ENCODE measurements around the gene ANKDD1A.

The ANKDD1A gene

DNA sequence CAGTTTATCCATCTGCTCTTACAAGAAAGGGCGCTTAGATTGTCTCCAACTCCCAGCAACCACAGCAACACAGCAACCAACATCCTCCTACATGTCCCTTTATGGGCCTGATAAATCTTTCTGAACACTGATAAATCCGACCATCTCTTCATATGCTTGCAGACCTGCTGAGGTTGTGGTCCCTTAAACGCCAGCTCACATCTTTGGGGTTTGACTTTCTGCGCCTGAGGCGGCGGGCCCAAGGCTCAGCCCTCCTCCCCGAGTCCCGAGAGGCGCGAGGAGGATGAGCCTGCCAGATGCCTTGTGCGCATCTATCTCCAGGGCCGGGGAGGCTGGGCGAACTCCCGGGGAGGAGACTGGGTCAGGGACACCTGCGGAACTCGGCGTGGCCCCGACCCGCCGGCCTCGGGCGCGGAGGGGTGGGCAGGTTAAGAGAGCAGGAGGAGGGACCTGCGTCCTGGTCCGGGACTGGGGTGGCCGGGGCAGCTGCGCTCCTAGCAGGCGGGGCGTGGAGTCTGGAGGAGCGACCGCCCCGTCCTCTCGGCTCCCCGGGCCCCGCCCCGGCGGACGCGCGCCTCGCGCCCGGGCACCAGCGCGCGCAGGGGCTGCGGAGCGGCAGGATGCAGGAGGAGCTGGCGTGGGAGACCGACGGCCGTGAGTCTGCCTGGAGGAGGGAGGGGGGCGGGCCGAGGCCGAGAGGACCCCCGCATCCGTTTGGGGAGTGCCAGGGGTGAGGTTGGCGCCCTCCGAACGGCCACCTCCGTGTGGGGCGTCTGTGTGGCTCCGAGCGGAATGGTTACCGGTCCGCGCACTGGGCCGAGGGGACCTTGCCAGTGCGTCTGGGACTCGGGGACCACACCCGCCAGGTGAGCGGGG lies at the start of gene ANKDD1A:
Gene ANKDD1A (plus strand): TSS at position 592 of the 876 bp plus-strand sequence. CDS start 29 bp downstream, at position 621.
- Histone ChIP-seq H3K4me3 (ENCODE audit: low read depth in 1 of 2, low read length in 2 of 2) (peak within 1 kb of the TSS; percentile 43 to 76), H3K9ac (ENCODE audit: low read length) (peak within 1 kb of the TSS; percentile 29), H3K9me3 (ENCODE audit: low read length) (no peaks in the 10 kb centered on the region), H3K27me3 (ENCODE audit: control insufficient read depth in 1 of 2, insufficient read depth in 2 of 2, low read length in 2 of 2) (no peaks in the 10 kb centered on the region), H3K27ac (ENCODE audit: low read depth, low read length) (no peak within 1 kb of the TSS), H3K4me1 (ENCODE audit: insufficient read depth, low read length) (peaks cover 15% of the 10 kb centered on the region), H3K36me3 (ENCODE audit: insufficient read depth, low read length) (no peaks in the 10 kb centered on the region)

DNA sequence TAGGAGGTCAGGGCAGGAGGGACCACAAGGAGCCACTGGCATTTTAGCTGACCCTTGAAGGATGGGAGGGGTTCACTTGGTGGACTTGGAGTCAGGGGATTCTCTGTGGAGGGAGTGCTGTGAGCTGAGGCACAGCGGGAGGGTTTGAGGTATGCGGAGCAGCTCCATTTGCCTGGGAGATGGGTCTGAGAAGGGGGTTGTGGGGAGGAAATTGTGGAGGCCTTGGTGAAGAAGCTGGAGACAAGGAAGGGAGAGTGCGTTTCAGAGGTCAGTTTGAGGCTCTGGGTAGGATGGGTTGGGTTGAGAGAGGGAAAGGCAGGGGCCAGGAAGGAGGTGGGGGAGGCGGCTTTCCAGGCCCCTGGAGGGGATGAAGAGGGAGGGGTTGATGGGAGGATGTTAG lies 49.7 kb upstream of the ANKDD1A start:
- Histone ChIP-seq H3K4me1 (ENCODE audit: insufficient read depth, low read length) (peaks cover 52% of the 10 kb centered on the region), H3K36me3 (ENCODE audit: insufficient read depth, low read length) (peaks cover 60% of the 10 kb centered on the region), H3K4me3 (ENCODE audit: low read depth in 1 of 2, low read length in 2 of 2) (no peak overlapping the region), H3K27me3 (ENCODE audit: control insufficient read depth in 1 of 2, insufficient read depth in 2 of 2, low read length in 2 of 2) (no peaks in the 10 kb centered on the region), H3K9me3 (ENCODE audit: low read length) (no peaks in the 10 kb centered on the region), H3K9ac (ENCODE audit: low read length) (no peak overlapping the region), H3K27ac (ENCODE audit: low read depth, low read length) (no peak overlapping the region)

- no peak overlapping the region for H3K4me3 ChIP-seq (ENCODE audit: low read depth in 1 of 2, low read length in 2 of 2)
- no peak overlapping the region for H3K9ac ChIP-seq (ENCODE audit: low read length)
- H3K4me1 ChIP-seq (ENCODE audit: insufficient read depth, low read length) = peaks cover 48% of the 10 kb centered on the region
- no peak overlapping the region for H3K27ac ChIP-seq (ENCODE audit: low read depth, low read length)
- H3K9me3 ChIP-seq (ENCODE audit: low read length) = no peaks in the 10 kb centered on the region
- peaks cover 60% of the 10 kb centered on the region for H3K36me3 ChIP-seq (ENCODE audit: insufficient read depth, low read length)
- no peaks in the 10 kb centered on the region for H3K27me3 ChIP-seq (ENCODE audit: control insufficient read depth in 1 of 2, insufficient read depth in 2 of 2, low read length in 2 of 2)
Measured at GRCh38 chr15:64862408-64862807, 49.3 kb upstream of the ANKDD1A start.

DNA sequence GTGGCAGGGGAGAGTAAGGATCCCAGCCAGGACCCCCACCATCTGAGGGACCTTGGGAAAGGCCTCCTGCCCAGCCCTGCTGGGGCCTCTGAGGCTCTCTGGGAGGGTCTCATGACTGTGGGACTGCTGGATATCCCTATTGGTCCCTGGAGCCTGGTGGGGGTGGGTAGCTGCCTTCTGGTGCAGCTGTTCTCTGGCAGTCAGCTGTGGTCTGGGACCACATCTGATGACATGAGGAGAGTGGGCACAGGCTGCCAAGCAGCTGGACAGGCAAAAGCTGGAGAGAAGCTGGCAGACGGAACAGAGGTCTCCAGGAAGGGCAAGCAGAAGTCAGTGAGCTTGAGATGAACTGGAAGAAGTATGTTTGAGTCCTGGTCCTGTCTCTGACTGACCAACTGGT lies 47.6 kb upstream of the ANKDD1A start:
- Histone ChIP-seq H3K27me3 (ENCODE audit: control insufficient read depth in 1 of 2, insufficient read depth in 2 of 2, low read length in 2 of 2) (no peaks in the 10 kb centered on the region), H3K36me3 (ENCODE audit: insufficient read depth, low read length) (peaks cover 52% of the 10 kb centered on the region), H3K9ac (ENCODE audit: low read length) (no peak overlapping the region), H3K9me3 (ENCODE audit: low read length) (no peaks in the 10 kb centered on the region), H3K4me3 (ENCODE audit: low read depth in 1 of 2, low read length in 2 of 2) (no peak overlapping the region), H3K4me1 (ENCODE audit: insufficient read depth, low read length) (peaks cover 32% of the 10 kb centered on the region), H3K27ac (ENCODE audit: low read depth, low read length) (no peak overlapping the region)

GRCh38 chr15:64865126-64865997 lies 46.3 kb upstream of the ANKDD1A start:
- Histone ChIP-seq H3K9me3 (ENCODE audit: low read length) (no peaks in the 10 kb centered on the region), H3K9ac (ENCODE audit: low read length) (no peak overlapping the region), H3K36me3 (ENCODE audit: insufficient read depth, low read length) (peaks cover 45% of the 10 kb centered on the region), H3K27me3 (ENCODE audit: control insufficient read depth in 1 of 2, insufficient read depth in 2 of 2, low read length in 2 of 2) (no peaks in the 10 kb centered on the region), H3K4me3 (ENCODE audit: low read depth in 1 of 2, low read length in 2 of 2) (no peak overlapping the region), H3K27ac (ENCODE audit: low read depth, low read length) (peak overlapping the region; percentile 48), H3K4me1 (ENCODE audit: insufficient read depth, low read length) (peaks cover 27% of the 10 kb centered on the region)

GRCh38 chr15:64865998-64866520 lies 45.6 kb upstream of the ANKDD1A start:
- Histone ChIP-seq H3K4me3 (ENCODE audit: low read depth in 1 of 2, low read length in 2 of 2) (no peak overlapping the region), H3K9ac (ENCODE audit: low read length) (no peak overlapping the region), H3K4me1 (ENCODE audit: insufficient read depth, low read length) (peaks cover 27% of the 10 kb centered on the region), H3K36me3 (ENCODE audit: insufficient read depth, low read length) (peaks cover 39% of the 10 kb centered on the region), H3K27ac (ENCODE audit: low read depth, low read length) (peak overlapping the region; percentile 50), H3K9me3 (ENCODE audit: low read length) (no peaks in the 10 kb centered on the region), H3K27me3 (ENCODE audit: control insufficient read depth in 1 of 2, insufficient read depth in 2 of 2, low read length in 2 of 2) (no peaks in the 10 kb centered on the region)

DNA sequence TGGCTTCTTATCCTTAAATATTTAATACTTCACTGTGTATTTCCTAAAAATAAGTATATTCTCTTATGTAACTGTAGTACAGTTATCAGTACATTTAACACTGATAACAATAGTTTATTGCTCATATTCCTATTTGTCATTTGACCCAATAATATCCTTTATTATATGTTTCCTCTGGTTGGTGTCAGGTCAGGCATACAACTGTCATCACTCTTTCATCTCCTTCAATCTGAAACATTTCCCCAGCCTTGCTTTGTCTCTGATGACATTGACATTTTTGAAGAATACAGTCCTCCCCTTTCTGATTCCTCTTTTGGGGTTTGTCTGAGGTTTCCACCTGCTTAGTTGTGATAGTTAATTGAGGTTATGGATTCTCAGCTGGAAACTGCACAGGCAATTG lies 42.2 kb upstream of the ANKDD1A start:
- no peak overlapping the region for H3K4me3 ChIP-seq (ENCODE audit: low read depth in 1 of 2, low read length in 2 of 2)
- no peak overlapping the region for H3K27ac ChIP-seq (ENCODE audit: low read depth, low read length)
- no peaks in the 10 kb centered on the region for H3K9me3 ChIP-seq (ENCODE audit: low read length)
- H3K27me3 ChIP-seq (ENCODE audit: control insufficient read depth in 1 of 2, insufficient read depth in 2 of 2, low read length in 2 of 2) = no peaks in the 10 kb centered on the region
- H3K36me3 ChIP-seq (ENCODE audit: insufficient read depth, low read length) = peaks cover 20% of the 10 kb centered on the region
- no peak overlapping the region for H3K9ac ChIP-seq (ENCODE audit: low read length)
- H3K4me1 ChIP-seq (ENCODE audit: insufficient read depth, low read length) = peaks cover 36% of the 10 kb centered on the region

GRCh38 chr15:64870353-64870752 lies 41.3 kb upstream of the ANKDD1A start:
- H3K27ac ChIP-seq (ENCODE audit: low read depth, low read length) = no peak overlapping the region
- no peak overlapping the region for H3K9ac ChIP-seq (ENCODE audit: low read length)
- no peaks in the 10 kb centered on the region for H3K27me3 ChIP-seq (ENCODE audit: control insufficient read depth in 1 of 2, insufficient read depth in 2 of 2, low read length in 2 of 2)
- peaks cover 12% of the 10 kb centered on the region for H3K36me3 ChIP-seq (ENCODE audit: insufficient read depth, low read length)
- no peak overlapping the region for H3K4me3 ChIP-seq (ENCODE audit: low read depth in 1 of 2, low read length in 2 of 2)
- no peaks in the 10 kb centered on the region for H3K9me3 ChIP-seq (ENCODE audit: low read length)
- peaks cover 37% of the 10 kb centered on the region for H3K4me1 ChIP-seq (ENCODE audit: insufficient read depth, low read length)

DNA sequence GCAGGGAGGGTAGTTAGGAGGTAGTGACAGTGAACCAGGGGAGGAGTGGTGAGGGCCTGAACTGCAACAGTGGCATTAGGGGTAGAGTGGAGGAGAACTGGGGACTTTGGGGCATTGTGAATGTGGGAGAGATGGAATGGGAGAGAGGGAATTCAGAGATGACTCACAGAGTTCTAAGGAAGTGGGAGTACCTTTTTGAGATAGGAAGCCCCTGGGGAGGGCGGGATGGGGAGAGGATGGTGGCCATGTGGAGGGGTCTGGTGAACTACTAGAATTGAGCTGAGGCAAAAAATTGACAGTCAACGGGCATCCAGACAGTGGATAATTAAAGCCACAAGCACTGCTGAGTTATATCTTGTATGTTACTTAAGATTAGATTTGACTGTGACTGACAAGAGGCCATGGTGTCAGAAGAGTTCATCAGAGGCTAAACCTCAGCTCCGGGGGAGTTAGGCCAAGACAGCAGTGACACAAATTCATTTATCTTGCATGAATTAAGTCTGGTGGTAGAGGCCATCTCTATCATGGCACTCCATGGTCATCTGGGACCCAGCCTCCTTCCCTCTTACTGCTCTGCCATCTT lies 36.0 kb upstream of the ANKDD1A start:
- peaks cover 28% of the 10 kb centered on the region for H3K4me1 ChIP-seq (ENCODE audit: insufficient read depth, low read length)
- H3K27ac ChIP-seq (ENCODE audit: low read depth, low read length) = no peak overlapping the region
- no peak overlapping the region for H3K9ac ChIP-seq (ENCODE audit: low read length)
- H3K9me3 ChIP-seq (ENCODE audit: low read length) = no peaks in the 10 kb centered on the region
- no peaks in the 10 kb centered on the region for H3K36me3 ChIP-seq (ENCODE audit: insufficient read depth, low read length)
- no peaks in the 10 kb centered on the region for H3K27me3 ChIP-seq (ENCODE audit: control insufficient read depth in 1 of 2, insufficient read depth in 2 of 2, low read length in 2 of 2)
- H3K4me3 ChIP-seq (ENCODE audit: low read depth in 1 of 2, low read length in 2 of 2) = no peak overlapping the region

DNA sequence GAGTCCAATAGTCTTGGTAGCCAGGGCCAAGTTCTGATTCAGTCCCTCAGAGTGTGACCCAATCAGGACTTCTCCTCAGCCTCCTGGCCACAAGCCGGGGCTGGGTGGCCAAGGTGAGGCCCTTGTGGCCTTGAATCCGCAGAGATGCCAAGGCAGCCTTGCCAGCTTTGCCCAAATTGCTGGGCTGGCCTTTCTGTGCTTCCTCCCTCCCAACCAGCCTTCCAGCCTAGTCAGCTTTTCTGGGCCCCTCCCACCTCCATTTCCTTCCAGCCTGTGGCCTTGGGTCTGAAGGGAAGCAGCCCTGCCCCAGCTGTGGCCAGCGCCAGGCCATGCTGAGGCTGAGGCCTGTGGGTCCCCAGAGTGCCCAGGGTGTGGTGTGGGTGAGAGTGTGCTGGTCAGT lies 34.3 kb upstream of the ANKDD1A start:
- Histone ChIP-seq H3K9ac (ENCODE audit: low read length) (no peak overlapping the region), H3K4me1 (ENCODE audit: insufficient read depth, low read length) (peaks cover 28% of the 10 kb centered on the region), H3K4me3 (ENCODE audit: low read depth in 1 of 2, low read length in 2 of 2) (no peak overlapping the region), H3K36me3 (ENCODE audit: insufficient read depth, low read length) (no peaks in the 10 kb centered on the region), H3K27me3 (ENCODE audit: control insufficient read depth in 1 of 2, insufficient read depth in 2 of 2, low read length in 2 of 2) (no peaks in the 10 kb centered on the region), H3K9me3 (ENCODE audit: low read length) (no peaks in the 10 kb centered on the region), H3K27ac (ENCODE audit: low read depth, low read length) (no peak overlapping the region)

- Histone ChIP-seq H3K9ac (ENCODE audit: low read length) (no peak overlapping the region), H3K4me1 (ENCODE audit: insufficient read depth, low read length) (peaks cover 24% of the 10 kb centered on the region)
Measured at GRCh38 chr15:64878705-64879104, 33.0 kb upstream of the ANKDD1A start.

More at GRCh38 chr15:64878705-64879104, 33.0 kb upstream of the ANKDD1A start:
- Histone ChIP-seq H3K27me3 (ENCODE audit: control insufficient read depth in 1 of 2, insufficient read depth in 2 of 2, low read length in 2 of 2) (no peaks in the 10 kb centered on the region), H3K9me3 (ENCODE audit: low read length) (no peaks in the 10 kb centered on the region), H3K36me3 (ENCODE audit: insufficient read depth, low read length) (no peaks in the 10 kb centered on the region), H3K4me3 (ENCODE audit: low read depth in 1 of 2, low read length in 2 of 2) (no peak overlapping the region), H3K27ac (ENCODE audit: low read depth, low read length) (no peak overlapping the region)
